Measurements from ENCODE around the gene MTURN. TPM values are rescaled to one million over a fixed set of nuclear protein-coding genes. Genes with fewer than 3 reads are reported as not detected.

Gene MTURN
- total and polyA plus RNA-seq, 10 donors = 6.3 to 36.6 (median 14.8) TPM

- H3K36me3 ChIP-seq = no peaks in the 10 kb centered on the region
- 20 to 26% (median 22%) methylated on average over 35 to 36 of the region's 36 CpGs for WGBS, 5 donors
- peak; percentile 81 for DNase-seq
- H3K27me3 ChIP-seq (replicated peaks in 1 of 7) = no peaks in the 10 kb centered on the region
- no peak for TF ChIP-seq POLR2A (IDR thresholded peaks at IDR 0.05)
- no peak for TF ChIP-seq POLR2AphosphoS5 (IDR thresholded peaks at IDR 0.05)
- intact Hi-C loops (cut with DNase I; ENCODE audit: low total_unique reads) = no loop called here
- peak overlapping the region in 5 of 8 donors; percentile 89 to 93 (median 92) for H3K27ac ChIP-seq
- H3K4me3 ChIP-seq = peak overlapping the region; percentile 78 to 98 (median 86)
- H3K4me1 ChIP-seq = peaks cover 0 to 37% (median 18%) of the 10 kb centered on the region in 6 donors
- H3K9me3 ChIP-seq = no peaks in the 10 kb centered on the region
Observed at GRCh38 chr7:30136117-30136731, 1.4 kb downstream of the MTURN start.

- intact Hi-C loops (cut with DNase I; ENCODE audit: low total_unique reads) = no loop called here
- WGBS, 5 donors = 81 to 94% (median 89%) methylated on average over 7 of the region's 7 CpGs
- H3K9me3 ChIP-seq = no peaks in the 10 kb centered on the region
- DNase-seq = no peak
- peak overlapping the region in 4 of 8 donors; percentile 78 to 98 (median 92) for H3K4me3 ChIP-seq
- H3K27me3 ChIP-seq (replicated peaks in 1 of 7) = no peaks in the 10 kb centered on the region
- H3K36me3 ChIP-seq = no peaks in the 10 kb centered on the region
- TF ChIP-seq POLR2AphosphoS5 (IDR thresholded peaks at IDR 0.05) = no peak
- TF ChIP-seq POLR2A (IDR thresholded peaks at IDR 0.05) = no peak
- H3K4me1 ChIP-seq = peaks cover 0 to 37% (median 18%) of the 10 kb centered on the region in 6 donors
- H3K27ac ChIP-seq = no peak overlapping the region
Observed at GRCh38 chr7:30136743-30137485, 2.1 kb downstream of the MTURN start.

GRCh38 chr7:30139836-30140384 lies 5.1 kb downstream of the MTURN start:
- Histone ChIP-seq H3K4me1 (peaks cover 0 to 28% (median 10%) of the 10 kb centered on the region in 6 donors), H3K27ac (no peak overlapping the region), H3K36me3 (no peaks in the 10 kb centered on the region), H3K27me3 (replicated peaks in 1 of 7) (no peaks in the 10 kb centered on the region), H3K4me3 (no peak overlapping the region), H3K9me3 (no peaks in the 10 kb centered on the region)
- no peak for DNase-seq
- intact Hi-C loops (cut with DNase I; ENCODE audit: low total_unique reads) = no loop called here
- 48 to 71% (median 65%) methylated on average over 3 to 4 of the region's 4 CpGs for WGBS, 5 donors
- TF ChIP-seq CTCF (IDR thresholded peaks at IDR 0.05 in 8 of 11, conservative IDR thresholded peaks at IDR 0.05 in 3 of 11) (no peak), POLR2AphosphoS5 (IDR thresholded peaks at IDR 0.05) (no peak), POLR2A (IDR thresholded peaks at IDR 0.05) (no peak)

GRCh38 chr7:30140456-30140855 lies 5.7 kb downstream of the MTURN start:
- DNase-seq = no peak
- Histone ChIP-seq H3K9me3 (no peaks in the 10 kb centered on the region), H3K4me1 (peaks cover 0 to 28% (median 10%) of the 10 kb centered on the region in 6 donors), H3K27ac (no peak overlapping the region), H3K4me3 (no peak overlapping the region), H3K36me3 (no peaks in the 10 kb centered on the region), H3K27me3 (replicated peaks in 1 of 7) (no peaks in the 10 kb centered on the region)
- 90 to 97% (median 92%) methylated on average over 3 of the region's 3 CpGs for WGBS, 5 donors
- no peak for TF ChIP-seq POLR2A (IDR thresholded peaks at IDR 0.05)
- no peak for TF ChIP-seq CTCF (IDR thresholded peaks at IDR 0.05 in 8 of 11, conservative IDR thresholded peaks at IDR 0.05 in 3 of 11)
- TF ChIP-seq POLR2AphosphoS5 (IDR thresholded peaks at IDR 0.05) = no peak
- intact Hi-C loops (cut with DNase I; ENCODE audit: low total_unique reads) = no loop called here

GRCh38 chr7:30142710-30143109 lies 7.9 kb downstream of the MTURN start:
- Histone ChIP-seq H3K36me3 (no peaks in the 10 kb centered on the region), H3K27ac (no peak overlapping the region), H3K4me3 (no peak overlapping the region), H3K4me1 (peaks cover 0 to 27% (median 2%) of the 10 kb centered on the region in 6 donors), H3K27me3 (replicated peaks in 1 of 7) (no peaks in the 10 kb centered on the region), H3K9me3 (no peaks in the 10 kb centered on the region)
- TF ChIP-seq POLR2AphosphoS5 (IDR thresholded peaks at IDR 0.05) = no peak
- no peak for TF ChIP-seq CTCF (IDR thresholded peaks at IDR 0.05 in 8 of 11, conservative IDR thresholded peaks at IDR 0.05 in 3 of 11)
- no peak for DNase-seq
- WGBS, 5 donors = 85 to 96% (median 93%) methylated on average over 9 of the region's 9 CpGs
- intact Hi-C loops (cut with DNase I; ENCODE audit: low total_unique reads) = no loop called here

Data from spleen (tissue), 11 donors.